ENCODE measurements around the gene BCL3. TPM values are rescaled to one million over a fixed set of nuclear protein-coding genes. Genes with fewer than 3 reads are reported as not detected.
A peak's percentile ranks its signal among the peaks of the same experiment; 100 is the strongest.

The BCL3 gene
- total and polyA plus RNA-seq, 2 of the 13 experiments (the other 11 are each of a cell fraction or from before 2014, with no cell fraction given), result 2.3 to 4.0 TPM

GRCh38 chr19:44723952-44724319, 24.6 kb upstream of the BCL3 start:
- H2AFZ ChIP-seq (ENCODE audit: low read length), result no peak overlapping the region
- peak; percentile 8 for FAIRE-seq
- TF ChIP-seq ZNF740 (CRISPR knock-in tag; IDR thresholded peaks at IDR 0.05) (no peak), SYNCRIP (IDR thresholded peaks at IDR 0.05; ENCODE audit: insufficient read depth, low read depth, low read length) (no peak), ZNF800 (CRISPR knock-in tag; IDR thresholded peaks at IDR 0.05) (0 out of 2 replicates have a peak, but pooled peaks have one; percentile 53), SP5 (CRISPR knock-in tag; IDR thresholded peaks at IDR 0.05; ENCODE audit: borderline replicate concordance, low read depth) (no peak), ZNF674 (CRISPR knock-in tag; IDR thresholded peaks at IDR 0.05; ENCODE audit: low read depth) (no peak), ZNF318 (CRISPR knock-in tag; IDR thresholded peaks at IDR 0.05) (no peak), TFAP4 (IDR thresholded peaks at IDR 0.05; ENCODE audit: borderline replicate concordance, low read depth) (no peak), RFXAP (CRISPR knock-in tag; IDR thresholded peaks at IDR 0.05; ENCODE audit: borderline replicate concordance) (peak; percentile 44; the same call in 1 of the 2 replicates), ATM (IDR thresholded peaks at IDR 0.05; ENCODE audit: borderline replicate concordance) (no peak), LBX2 (CRISPR knock-in tag; IDR thresholded peaks at IDR 0.05; ENCODE audit: borderline replicate concordance) (no peak), REPIN1 (CRISPR knock-in tag; IDR thresholded peaks at IDR 0.05; ENCODE audit: borderline replicate concordance, low read depth) (0 out of 2 replicates have a peak, but pooled peaks have one; percentile 43), ZNF546 (CRISPR knock-in tag; conservative IDR thresholded peaks at IDR 0.05) (no peak)

More at GRCh38 chr19:44723952-44724319, 24.6 kb upstream of the BCL3 start:
- peaks cover 90% of the 10 kb centered on the region for H3K4me1 ChIP-seq (ENCODE audit: insufficient read depth, low read length)
- no peak overlapping the region for H3K9ac ChIP-seq (ENCODE audit: insufficient read depth, low read depth, low read length)
- ChIA-PET CTCF (ENCODE audit: low intra/inter-chr PET ratio, low total read pairs) (interaction anchor here (0.8 to 3.5 kb wide), 5 partner anchors 14 to 153 kb away, joined by 3 to 50 read pairs (median 4); no protein-coding TSS in a partner anchor), POLR2A (interaction anchor here (0.8 to 4.5 kb wide), 16 partner anchors 9 to 120 kb away, joined by 3 to 45 read pairs (median 4); partner anchors contain the start of gene CBLC)
- 2% methylated on average over 6 of the region's 7 CpGs for WGBS (ENCODE audit: low lambda C conversion rate)
- DNase-seq (ENCODE audit: low spot score) (peak; percentile 64), ATAC-seq (peak; percentile 71)
- H3K4me3 ChIP-seq (replicated peaks in 1 of 3; ENCODE audit: insufficient read depth in 1 of 3, low read depth in 2 of 3, low read length in 3 of 3), result peak overlapping the region in 2 of 3 experiments; percentile 11 to 61; a peak in 2 of 6 replicates
- H3K79me2 ChIP-seq (ENCODE audit: insufficient read depth, low read length), result no peaks in the 10 kb centered on the region
- no peaks in the 10 kb centered on the region for H3K27me3 ChIP-seq (ENCODE audit: control insufficient read depth in 1 of 2, insufficient read depth in 2 of 2, low read length in 2 of 2)
- no peaks in the 10 kb centered on the region for H4K20me1 ChIP-seq (ENCODE audit: insufficient read depth, low read length)
- H3K4me2 ChIP-seq (ENCODE audit: low read depth, low read length), result peak overlapping the region; percentile 87
- in situ Hi-C loops (cut with HindIII; ENCODE audit: extremely low pct_ligation_motif_present, low pct_unique_long_range_greater_than_20kb), result loop anchor here (5.0 kb wide), 2 partner anchors 33 to 37 kb away; no protein-coding TSS in a partner anchor
- no peaks in the 10 kb centered on the region for H3K9me3 ChIP-seq (ENCODE audit: low read length)
- H3K27ac ChIP-seq (ENCODE audit: extremely low read length, insufficient read depth, low read length), result no peak overlapping the region
- intact Hi-C loops (cut with micrococcal nuclease; ENCODE audit: unreplicated experiment), result loop anchor here (1.0 kb wide), 1 partner anchor 46 kb away; no protein-coding TSS in a partner anchor
- TSS peak; percentile 55 for BruUV-seq (replicated peaks)
- no peaks in the 10 kb centered on the region for H3K36me3 ChIP-seq (replicated peaks in 1 of 2; ENCODE audit: control insufficient read depth in 1 of 2, insufficient read depth in 2 of 2, low read length in 2 of 2)
